IPS DF 6.9 (cell line): ENCODE results near the gene PRUNE2.

Source experiments
- DNase-seq: peaks from one replicate; pipeline ENCODE4 v3.0.0-alpha.2; 2013; ENCODE audit warnings: low read depth, low spot score
- H3K27ac ChIP-seq: one replicate; pipeline ENCODE4 v1.5.1; 2013; ENCODE audit warnings: low read length, control low read depth
- H3K27me3 ChIP-seq: 2 replicates; pipeline ENCODE4 v1.6.1; 2013; ENCODE audit warnings: mild to moderate bottlenecking, low read length; ENCODE audit not compliant: control insufficient read depth, insufficient read depth
- H3K36me3 ChIP-seq: 2 replicates; pipeline ENCODE4 v1.6.1; 2013; ENCODE audit warnings: low read length; ENCODE audit not compliant: control insufficient read depth, insufficient read depth
- H3K4me1 ChIP-seq: 2 replicates; pipeline ENCODE4 v1.6.1; 2013; ENCODE audit warnings: low read length; ENCODE audit not compliant: control insufficient read depth, insufficient read depth
- H3K4me3 ChIP-seq: 2 replicates; pipeline ENCODE4 v1.5.1; 2013; ENCODE audit warnings: mild to moderate bottlenecking, low read length
- H3K9me3 ChIP-seq: 2 replicates; pipeline ENCODE4 v1.6.1; 2013; ENCODE audit warnings: low read length, inconsistent platforms; ENCODE audit not compliant: control insufficient read depth, insufficient read depth
- WGBS: extraction: QIAGEN DNeasy Blood & Tissue Kit; methylation state at CpG from one replicate; pipeline ENCODE4 v1.1.7; 2013; ENCODE audit warnings: mixed read lengths, missing lambda C conversion rate; ENCODE audit not compliant: insufficient read length, insufficient coverage; 5-methylcytosine and 5-hydroxymethylcytosine counted together

PRUNE2 gene

DNA sequence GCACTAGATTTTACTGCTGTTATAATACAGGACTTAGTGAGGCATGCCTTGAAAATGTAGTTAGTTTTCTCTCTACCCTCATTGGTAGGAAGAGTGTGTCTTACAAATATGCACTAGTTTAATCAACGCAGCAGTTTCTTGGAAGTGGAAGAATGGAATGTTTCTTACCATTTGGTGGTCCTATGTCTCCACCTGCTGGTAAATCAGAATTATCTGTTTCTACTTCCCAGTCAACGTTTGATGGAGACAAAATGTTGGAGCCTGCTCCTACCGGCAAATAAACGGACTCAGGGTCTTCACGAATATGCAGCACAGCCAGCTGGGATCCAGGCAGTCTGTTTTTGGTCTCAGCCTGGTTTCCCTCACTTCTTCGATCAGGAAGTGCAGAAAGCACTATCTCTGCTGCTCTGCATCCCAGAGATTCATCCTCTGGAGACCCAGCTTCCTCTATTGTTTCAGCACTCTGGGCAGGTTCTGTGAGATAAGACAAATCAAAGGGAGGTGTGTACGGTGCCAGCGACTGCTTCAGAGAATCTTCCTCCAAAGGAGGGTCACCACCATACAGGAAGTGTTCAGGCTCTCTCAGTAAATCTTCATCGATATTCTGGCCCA lies 201.2 kb downstream of the PRUNE2 start:
- peak; percentile 64 for DNase-seq
- Histone ChIP-seq H3K27ac (no peak overlapping the region), H3K9me3 (no peaks in the 10 kb centered on the region; the same call in 1 of the 2 replicates), H3K4me1 (no peaks in the 10 kb centered on the region), H3K27me3 (no peaks in the 10 kb centered on the region), H3K36me3 (no peaks in the 10 kb centered on the region), H3K4me3 (no peak overlapping the region)
- no CpG with 5 or more reads among the region's 9 CpGs for WGBS

DNA sequence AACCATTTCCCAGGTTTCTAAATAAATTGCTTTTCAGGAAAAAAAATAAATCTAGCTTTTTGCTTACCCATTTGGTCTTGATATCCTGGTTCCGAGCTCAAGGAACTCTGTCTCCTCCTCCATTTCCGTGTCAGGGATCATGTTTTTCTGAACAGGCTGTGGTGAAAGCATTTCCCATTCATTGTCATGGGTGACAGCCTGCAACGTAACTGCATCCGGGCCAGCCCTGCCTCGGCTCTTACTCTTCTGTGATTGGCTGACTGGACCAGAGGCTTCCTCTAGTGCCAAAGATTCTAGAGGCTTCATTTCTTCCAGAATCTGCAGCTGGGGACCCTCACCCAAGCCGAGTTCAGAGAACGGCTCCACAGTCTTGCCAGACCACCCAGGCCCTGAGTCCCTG lies 202.6 kb downstream of the PRUNE2 start:
- no peaks in the 10 kb centered on the region for H3K36me3 ChIP-seq
- DNase-seq = no peak
- no peaks in the 10 kb centered on the region for H3K4me1 ChIP-seq
- H3K27ac ChIP-seq = no peak overlapping the region
- no CpG with 5 or more reads among the region's 7 CpGs for WGBS
- no peaks in the 10 kb centered on the region for H3K27me3 ChIP-seq
- H3K9me3 ChIP-seq = no peaks in the 10 kb centered on the region; the same call in 1 of the 2 replicates
- no peak overlapping the region for H3K4me3 ChIP-seq

DNA sequence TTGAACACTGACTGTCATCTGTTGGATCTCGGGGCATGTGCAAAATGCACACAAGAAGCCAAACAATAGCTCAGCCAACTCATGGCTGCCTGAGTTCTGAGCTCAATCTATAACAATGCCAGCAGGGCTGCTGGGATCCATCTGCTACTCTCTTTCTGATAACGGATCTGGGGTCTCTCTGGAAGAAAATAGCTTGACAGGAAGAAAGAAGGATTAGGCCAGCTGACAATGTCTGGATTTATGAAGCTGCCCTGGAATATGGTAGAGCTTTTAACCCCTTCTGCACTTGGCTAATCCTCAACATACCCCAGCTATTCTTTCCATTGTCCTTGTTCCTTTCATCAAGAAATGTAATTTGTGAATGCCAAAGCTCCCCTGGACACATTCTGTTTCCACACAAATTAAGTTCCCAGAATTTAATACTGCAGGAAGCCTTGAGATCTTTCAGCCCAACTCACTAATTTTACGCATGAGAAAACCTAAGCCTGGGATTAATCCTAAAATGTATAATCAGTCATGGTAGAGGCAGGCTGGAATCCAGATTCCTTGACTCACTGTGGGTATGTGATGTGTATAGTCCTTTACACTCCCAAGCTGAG lies 204.4 kb downstream of the PRUNE2 start:
- no CpG with 5 or more reads among the region's 3 CpGs for WGBS
- Histone ChIP-seq H3K4me3 (no peak overlapping the region), H3K27me3 (no peaks in the 10 kb centered on the region), H3K4me1 (no peaks in the 10 kb centered on the region), H3K27ac (no peak overlapping the region), H3K36me3 (no peaks in the 10 kb centered on the region), H3K9me3 (no peaks in the 10 kb centered on the region)
- no peak for DNase-seq

DNA sequence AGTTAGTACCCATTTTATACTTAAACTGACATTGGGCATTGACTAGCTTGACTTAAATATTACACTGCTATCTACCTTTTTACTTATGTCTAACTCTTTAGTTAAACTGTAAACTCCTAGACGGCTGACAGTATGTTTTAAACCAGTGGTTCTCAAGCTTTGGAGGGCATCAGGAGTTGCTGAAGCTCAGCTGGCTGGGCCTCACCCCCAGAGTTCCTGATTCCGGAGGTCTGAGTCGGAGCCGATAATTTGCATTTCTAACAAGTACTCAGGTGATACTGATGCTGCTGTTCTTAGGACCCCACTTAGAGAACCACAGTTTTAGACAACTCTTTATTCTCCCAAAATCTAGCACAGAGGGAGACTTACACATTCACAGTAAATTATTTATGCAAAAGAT lies 205.0 kb downstream of the PRUNE2 start:
- WGBS = no CpG with 5 or more reads among the region's 4 CpGs
- H3K27ac ChIP-seq = no peak overlapping the region

DNA sequence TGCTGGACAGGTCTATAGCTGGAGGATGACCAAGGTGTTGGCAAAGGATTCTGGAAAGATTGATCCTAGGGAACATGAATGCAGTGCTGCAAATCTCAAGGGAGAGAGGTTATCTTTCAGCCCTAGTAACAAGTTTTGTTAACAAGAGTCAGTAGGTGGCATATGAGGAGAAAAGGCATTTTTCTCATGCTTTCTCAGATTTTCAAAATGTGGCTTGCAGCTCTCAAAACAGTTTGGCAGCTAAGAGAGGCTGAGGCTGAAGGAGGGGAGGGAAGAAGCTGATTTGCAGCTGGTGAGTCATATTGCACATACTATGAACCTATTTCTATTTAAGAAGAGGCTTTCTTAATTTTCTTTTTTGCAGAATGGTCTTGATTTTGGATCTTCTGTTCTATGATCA lies 205.9 kb downstream of the PRUNE2 start:
- no peak overlapping the region for H3K4me3 ChIP-seq
- H3K36me3 ChIP-seq = no peaks in the 10 kb centered on the region
- no peaks in the 10 kb centered on the region for H3K27me3 ChIP-seq
- H3K9me3 ChIP-seq = no peaks in the 10 kb centered on the region
- no peak for DNase-seq
- no peaks in the 10 kb centered on the region for H3K4me1 ChIP-seq
- H3K27ac ChIP-seq = no peak overlapping the region

More for the DNA sequence above, 205.0 kb downstream of the PRUNE2 start:
- Histone ChIP-seq H3K4me3 (no peak overlapping the region), H3K9me3 (no peaks in the 10 kb centered on the region), H3K36me3 (no peaks in the 10 kb centered on the region), H3K4me1 (no peaks in the 10 kb centered on the region), H3K27me3 (no peaks in the 10 kb centered on the region)
- no peak for DNase-seq

DNA sequence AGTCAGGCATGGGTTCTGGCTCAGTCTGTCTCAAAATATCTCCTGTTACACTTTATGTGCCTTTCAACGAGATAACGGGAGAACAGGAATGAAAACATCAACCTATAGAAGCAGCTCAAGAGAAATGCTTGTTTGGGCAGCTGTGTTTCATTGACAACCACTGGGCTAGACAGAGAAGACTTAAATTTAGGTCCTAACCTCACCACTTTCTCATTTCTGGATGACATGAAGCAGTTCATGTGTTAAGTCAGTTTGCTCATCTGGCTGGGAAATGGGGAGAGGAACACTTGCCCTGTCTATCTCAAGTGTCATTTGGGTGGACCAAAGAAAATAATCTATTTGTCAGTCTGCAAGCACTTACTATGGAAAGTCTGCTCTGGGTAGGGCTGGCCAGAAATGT lies 208.4 kb downstream of the PRUNE2 start:
- no peaks in the 10 kb centered on the region for H3K36me3 ChIP-seq
- H3K4me1 ChIP-seq = no peaks in the 10 kb centered on the region
- H3K27ac ChIP-seq = no peak overlapping the region
- WGBS = no CpG with 5 or more reads among the region's 2 CpGs
- no peaks in the 10 kb centered on the region for H3K9me3 ChIP-seq
- H3K27me3 ChIP-seq = no peaks in the 10 kb centered on the region
- H3K4me3 ChIP-seq = no peak overlapping the region
- no peak for DNase-seq

DNA sequence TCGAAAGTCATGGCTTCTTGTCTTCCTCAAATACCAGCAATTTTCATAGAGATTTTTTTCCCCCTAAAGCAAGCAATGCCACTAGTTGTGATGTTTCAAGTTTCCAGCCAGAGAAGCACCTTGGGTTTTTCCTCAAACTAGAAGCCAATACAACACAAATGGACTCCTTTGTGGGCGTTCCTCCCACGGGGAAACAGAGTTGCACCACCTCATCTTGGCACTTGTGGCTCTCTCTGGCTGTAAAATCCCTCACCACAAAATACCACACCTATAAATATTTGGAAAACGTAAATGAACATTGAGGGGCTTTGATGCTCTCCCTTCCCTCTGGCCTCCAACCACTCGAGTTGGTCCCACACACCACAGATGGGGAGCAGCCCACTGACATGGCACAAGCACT lies 208.8 kb downstream of the PRUNE2 start:
- Histone ChIP-seq H3K27me3 (no peaks in the 10 kb centered on the region), H3K4me3 (no peak overlapping the region), H3K27ac (no peak overlapping the region), H3K4me1 (no peaks in the 10 kb centered on the region), H3K36me3 (no peaks in the 10 kb centered on the region), H3K9me3 (no peaks in the 10 kb centered on the region)
- WGBS = no CpG with 5 or more reads among the region's 5 CpGs
- DNase-seq = no peak

DNA sequence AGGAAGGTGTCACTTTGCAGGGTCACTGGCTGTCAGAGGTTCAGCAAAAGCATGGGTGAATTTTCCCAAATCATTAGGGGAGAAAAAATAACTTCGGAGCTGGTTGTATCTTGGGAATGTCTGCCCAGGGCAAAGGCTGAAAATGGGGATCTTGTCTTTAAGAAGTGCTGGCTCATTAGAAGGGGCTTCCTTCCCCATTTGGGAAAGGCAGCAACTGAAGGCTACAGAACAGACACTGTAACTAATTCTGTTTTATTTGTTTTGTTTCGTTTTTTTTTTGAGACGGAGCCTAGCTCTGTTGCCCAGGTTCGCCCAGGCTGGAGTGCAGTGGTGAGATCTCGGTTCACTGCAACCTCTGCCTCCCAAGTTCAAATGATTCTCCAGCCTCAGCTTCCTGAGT lies 212.0 kb downstream of the PRUNE2 start:
- no peaks in the 10 kb centered on the region for H3K9me3 ChIP-seq
- no peak overlapping the region for H3K27ac ChIP-seq
- H3K4me3 ChIP-seq = no peak overlapping the region
- WGBS = no CpG with 5 or more reads among the region's 5 CpGs
- H3K4me1 ChIP-seq = no peaks in the 10 kb centered on the region
- no peaks in the 10 kb centered on the region for H3K36me3 ChIP-seq
- DNase-seq = no peak
- H3K27me3 ChIP-seq = peaks cover 2% of the 10 kb centered on the region; the same call in 1 of the 2 replicates

DNA sequence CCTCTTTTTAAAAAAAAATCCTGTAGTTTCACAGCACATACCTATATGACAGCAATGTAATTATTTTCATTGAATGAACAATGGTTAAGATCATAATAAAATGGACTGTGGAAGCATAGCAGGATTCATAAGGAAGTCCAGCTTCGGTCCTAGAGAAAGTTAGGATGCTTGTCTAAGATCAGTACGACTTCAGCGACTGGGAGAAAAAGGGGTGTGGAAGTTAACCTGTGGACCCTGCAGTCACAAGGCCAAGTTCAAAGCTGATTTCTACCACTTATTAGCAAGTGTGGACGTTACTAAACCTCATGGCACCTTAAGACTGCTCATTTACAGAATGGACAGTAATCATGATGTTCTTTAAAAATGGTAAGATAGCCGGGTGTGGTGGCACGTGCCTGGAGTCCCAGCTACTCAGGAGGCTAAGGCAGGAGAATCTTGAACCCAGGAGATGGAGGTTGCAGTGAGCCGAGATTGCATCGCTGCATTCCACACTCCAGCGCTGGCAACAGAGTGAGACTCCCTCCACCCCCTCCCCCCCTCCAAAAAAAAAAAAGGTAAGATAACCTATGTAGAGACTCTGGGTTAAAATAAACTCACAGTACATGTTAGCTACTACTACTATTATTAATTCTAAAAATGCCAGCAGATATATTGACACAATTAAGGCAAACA lies 213.3 kb downstream of the PRUNE2 start:
- Histone ChIP-seq H3K36me3 (no peaks in the 10 kb centered on the region), H3K27me3 (peaks cover 2% of the 10 kb centered on the region; the same call in 1 of the 2 replicates), H3K4me3 (no peak overlapping the region), H3K27ac (no peak overlapping the region), H3K4me1 (no peaks in the 10 kb centered on the region), H3K9me3 (no peaks in the 10 kb centered on the region)
- no CpG with 5 or more reads among the region's 9 CpGs for WGBS
- no peak for DNase-seq

DNA sequence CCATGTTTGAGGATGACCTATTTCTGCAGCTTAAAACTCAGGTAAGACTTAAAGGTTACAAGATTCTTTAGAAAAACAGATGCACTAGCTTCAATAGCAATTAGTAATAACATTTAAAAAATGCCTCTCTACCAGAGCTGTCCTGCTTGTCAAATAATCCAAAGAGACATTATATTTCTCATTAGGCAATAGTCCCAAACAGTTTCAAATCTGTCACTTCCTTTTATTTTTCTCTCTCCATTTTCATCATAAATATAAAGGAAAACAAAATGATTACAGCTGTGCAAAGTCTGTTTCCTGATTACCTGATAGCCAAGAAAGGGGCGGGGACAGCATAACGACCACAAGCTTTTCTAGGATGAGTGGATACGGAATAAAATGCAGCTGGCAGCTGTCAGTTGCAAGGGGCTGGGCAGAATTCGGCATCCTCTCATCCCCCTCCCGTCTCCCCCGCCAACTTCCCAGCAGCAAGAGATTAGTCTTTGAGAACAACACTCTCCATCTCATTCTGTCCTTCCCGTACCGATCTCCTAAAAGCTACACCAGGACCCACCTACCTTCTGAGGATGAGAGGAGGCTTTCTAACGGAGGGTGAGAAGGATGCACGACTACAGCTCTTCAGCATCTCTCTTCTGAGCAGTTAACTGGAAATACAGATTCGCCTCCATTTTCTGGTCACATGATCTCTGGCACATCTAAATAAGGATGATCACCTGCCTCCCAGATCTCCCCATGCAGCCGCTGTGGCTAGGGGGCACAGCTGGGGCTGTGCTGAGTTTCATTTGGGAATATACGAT lies 214.2 kb downstream of the PRUNE2 start:
- Histone ChIP-seq H3K4me1 (no peaks in the 10 kb centered on the region), H3K9me3 (no peaks in the 10 kb centered on the region), H3K4me3 (no peak overlapping the region), H3K36me3 (no peaks in the 10 kb centered on the region), H3K27me3 (peaks cover 2% of the 10 kb centered on the region; the same call in 1 of the 2 replicates), H3K27ac (no peak overlapping the region)
- no CpG with 5 or more reads among the region's 13 CpGs for WGBS
- DNase-seq = no peak
